ENCODE data around the gene FMN1. TPM values are rescaled to one million over a fixed set of nuclear protein-coding genes. Genes with fewer than 3 reads are reported as not detected.

Gene FMN1
- total RNA-seq, 1 experiment from 2014 or later, result 4.5 TPM

GRCh38 chr15:32729700-32730395, 464.7 kb downstream of the FMN1 start:
- TF ChIP-seq ZNF121 (CRISPR knock-in tag; IDR thresholded peaks at IDR 0.05), result no peak

GRCh38 chr15:32723171-32723948, 471.2 kb downstream of the FMN1 start:
- Mint-ChIP-seq H3K27ac (no peak overlapping the region), H3K4me3 (no peak overlapping the region), H3K27me3 (ENCODE audit: low read depth) (peaks cover 61% of the 10 kb centered on the region), H3K4me1 (peaks cover 11% of the 10 kb centered on the region), H3K9me3 (peaks cover 11% of the 10 kb centered on the region), H3K36me3 (no peaks in the 10 kb centered on the region)
- ATAC-seq (no peak), DNase-seq (ENCODE audit: low spot score) (no peak)
- TF ChIP-seq JUN (CRISPR knock-in tag; IDR thresholded peaks at IDR 0.05) (no peak), GTF2I (CRISPR knock-in tag; conservative IDR thresholded peaks at IDR 0.05) (no peak), MLX (CRISPR knock-in tag; IDR thresholded peaks at IDR 0.05) (no peak)
- TF ChIP-seq, protein P1, sequence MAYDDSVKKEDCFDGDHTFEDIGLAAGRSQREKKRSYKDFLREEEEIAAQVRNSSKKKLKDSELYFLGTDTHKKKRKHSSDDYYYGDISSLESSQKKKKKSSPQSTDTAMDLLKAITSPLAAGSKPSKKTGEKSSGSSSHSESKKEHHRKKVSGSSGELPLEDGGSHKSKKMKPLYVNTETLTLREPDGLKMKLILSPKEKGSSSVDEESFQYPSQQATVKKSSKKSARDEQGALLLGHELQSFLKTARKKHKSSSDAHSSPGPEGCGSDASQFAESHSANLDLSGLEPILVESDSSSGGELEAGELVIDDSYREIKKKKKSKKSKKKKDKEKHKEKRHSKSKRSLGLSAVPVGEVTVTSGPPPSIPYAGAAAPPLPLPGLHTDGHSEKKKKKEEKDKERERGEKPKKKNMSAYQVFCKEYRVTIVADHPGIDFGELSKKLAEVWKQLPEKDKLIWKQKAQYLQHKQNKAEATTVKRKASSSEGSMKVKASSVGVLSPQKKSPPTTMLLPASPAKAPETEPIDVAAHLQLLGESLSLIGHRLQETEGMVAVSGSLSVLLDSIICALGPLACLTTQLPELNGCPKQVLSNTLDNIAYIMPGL (CRISPR knock-in tag; IDR thresholded peaks at IDR 0.05), result no peak
- POLR2A ChIA-PET, result interaction anchor here (0.7 kb wide), 1 partner anchor 93 kb away, joined by 3 read pairs; no protein-coding TSS in a partner anchor
- CTCF ChIA-PET, result interaction anchor here (0.8 kb wide), 1 partner anchor 269 kb away, joined by 3 read pairs; no protein-coding TSS in a partner anchor

More at GRCh38 chr15:32729700-32730395, 464.7 kb downstream of the FMN1 start:
- ATAC-seq, result no peak
- ChIA-PET POLR2A (no interaction called here), CTCF (no interaction called here)
- no peak overlapping the region for H3K4me3 Mint-ChIP-seq
- H3K4me1 Mint-ChIP-seq, result peaks cover 21% of the 10 kb centered on the region
- peaks cover 11% of the 10 kb centered on the region for H3K9me3 Mint-ChIP-seq
- DNase-seq (ENCODE audit: low spot score), result no peak
- H3K36me3 Mint-ChIP-seq, result no peaks in the 10 kb centered on the region
- no peak overlapping the region for H3K27ac Mint-ChIP-seq
- peaks cover 7% of the 10 kb centered on the region for H3K27me3 Mint-ChIP-seq (ENCODE audit: low read depth)

GRCh38 chr15:32722136-32722535, 472.4 kb downstream of the FMN1 start:
- no peak overlapping the region for H3K27ac Mint-ChIP-seq
- no peaks in the 10 kb centered on the region for H3K36me3 Mint-ChIP-seq
- H3K27me3 Mint-ChIP-seq (ENCODE audit: low read depth), result peaks cover 71% of the 10 kb centered on the region
- DNase-seq (ENCODE audit: low spot score), result no peak
- CTCF ChIA-PET, result no interaction called here
- peaks cover 7% of the 10 kb centered on the region for H3K9me3 Mint-ChIP-seq
- ATAC-seq, result no peak
- POLR2A ChIA-PET, result no interaction called here
- H3K4me3 Mint-ChIP-seq, result no peak overlapping the region
- H3K4me1 Mint-ChIP-seq, result peaks cover 13% of the 10 kb centered on the region
- TF ChIP-seq SMAD3 (CRISPR knock-in tag; IDR thresholded peaks at IDR 0.05; ENCODE audit: borderline replicate concordance), result no peak
- TF ChIP-seq, protein P1 (CRISPR knock-in tag; IDR thresholded peaks at IDR 0.05), result no peak
- TF ChIP-seq, protein P2, sequence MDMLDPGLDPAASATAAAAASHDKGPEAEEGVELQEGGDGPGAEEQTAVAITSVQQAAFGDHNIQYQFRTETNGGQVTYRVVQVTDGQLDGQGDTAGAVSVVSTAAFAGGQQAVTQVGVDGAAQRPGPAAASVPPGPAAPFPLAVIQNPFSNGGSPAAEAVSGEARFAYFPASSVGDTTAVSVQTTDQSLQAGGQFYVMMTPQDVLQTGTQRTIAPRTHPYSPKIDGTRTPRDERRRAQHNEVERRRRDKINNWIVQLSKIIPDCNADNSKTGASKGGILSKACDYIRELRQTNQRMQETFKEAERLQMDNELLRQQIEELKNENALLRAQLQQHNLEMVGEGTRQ (CRISPR knock-in tag; IDR thresholded peaks at IDR 0.05), result no peak
- TF ChIP-seq NR1H2 (CRISPR knock-in tag; IDR thresholded peaks at IDR 0.05), result no peak
- no peak for TF ChIP-seq ZNF232 (CRISPR knock-in tag; IDR thresholded peaks at IDR 0.05)
- TF ChIP-seq, protein P3, sequence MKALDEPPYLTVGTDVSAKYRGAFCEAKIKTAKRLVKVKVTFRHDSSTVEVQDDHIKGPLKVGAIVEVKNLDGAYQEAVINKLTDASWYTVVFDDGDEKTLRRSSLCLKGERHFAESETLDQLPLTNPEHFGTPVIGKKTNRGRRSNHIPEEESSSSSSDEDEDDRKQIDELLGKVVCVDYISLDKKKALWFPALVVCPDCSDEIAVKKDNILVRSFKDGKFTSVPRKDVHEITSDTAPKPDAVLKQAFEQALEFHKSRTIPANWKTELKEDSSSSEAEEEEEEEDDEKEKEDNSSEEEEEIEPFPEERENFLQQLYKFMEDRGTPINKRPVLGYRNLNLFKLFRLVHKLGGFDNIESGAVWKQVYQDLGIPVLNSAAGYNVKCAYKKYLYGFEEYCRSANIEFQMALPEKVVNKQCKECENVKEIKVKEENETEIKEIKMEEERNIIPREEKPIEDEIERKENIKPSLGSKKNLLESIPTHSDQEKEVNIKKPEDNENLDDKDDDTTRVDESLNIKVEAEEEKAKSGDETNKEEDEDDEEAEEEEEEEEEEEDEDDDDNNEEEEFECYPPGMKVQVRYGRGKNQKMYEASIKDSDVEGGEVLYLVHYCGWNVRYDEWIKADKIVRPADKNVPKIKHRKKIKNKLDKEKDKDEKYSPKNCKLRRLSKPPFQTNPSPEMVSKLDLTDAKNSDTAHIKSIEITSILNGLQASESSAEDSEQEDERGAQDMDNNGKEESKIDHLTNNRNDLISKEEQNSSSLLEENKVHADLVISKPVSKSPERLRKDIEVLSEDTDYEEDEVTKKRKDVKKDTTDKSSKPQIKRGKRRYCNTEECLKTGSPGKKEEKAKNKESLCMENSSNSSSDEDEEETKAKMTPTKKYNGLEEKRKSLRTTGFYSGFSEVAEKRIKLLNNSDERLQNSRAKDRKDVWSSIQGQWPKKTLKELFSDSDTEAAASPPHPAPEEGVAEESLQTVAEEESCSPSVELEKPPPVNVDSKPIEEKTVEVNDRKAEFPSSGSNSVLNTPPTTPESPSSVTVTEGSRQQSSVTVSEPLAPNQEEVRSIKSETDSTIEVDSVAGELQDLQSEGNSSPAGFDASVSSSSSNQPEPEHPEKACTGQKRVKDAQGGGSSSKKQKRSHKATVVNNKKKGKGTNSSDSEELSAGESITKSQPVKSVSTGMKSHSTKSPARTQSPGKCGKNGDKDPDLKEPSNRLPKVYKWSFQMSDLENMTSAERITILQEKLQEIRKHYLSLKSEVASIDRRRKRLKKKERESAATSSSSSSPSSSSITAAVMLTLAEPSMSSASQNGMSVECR (CRISPR knock-in tag; IDR thresholded peaks at IDR 0.05; ENCODE audit: borderline replicate concordance), result no peak
- no peak for TF ChIP-seq MXD4 (CRISPR knock-in tag; IDR thresholded peaks at IDR 0.05; ENCODE audit: borderline replicate concordance)
- no peak for TF ChIP-seq ZMAT4 (CRISPR knock-in tag; IDR thresholded peaks at IDR 0.05)
- no peak for TF ChIP-seq ATF2 (CRISPR knock-in tag; IDR thresholded peaks at IDR 0.05; ENCODE audit: borderline replicate concordance, low read depth)
- no peak for TF ChIP-seq SMAD4 (CRISPR knock-in tag; IDR thresholded peaks at IDR 0.05)
- TF ChIP-seq, protein P4, sequence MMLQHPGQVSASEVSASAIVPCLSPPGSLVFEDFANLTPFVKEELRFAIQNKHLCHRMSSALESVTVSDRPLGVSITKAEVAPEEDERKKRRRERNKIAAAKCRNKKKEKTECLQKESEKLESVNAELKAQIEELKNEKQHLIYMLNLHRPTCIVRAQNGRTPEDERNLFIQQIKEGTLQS (CRISPR knock-in tag; conservative IDR thresholded peaks at IDR 0.05), result no peak
- TF ChIP-seq MYBL2 (CRISPR knock-in tag; IDR thresholded peaks at IDR 0.05), result no peak
- TF ChIP-seq, protein P5, sequence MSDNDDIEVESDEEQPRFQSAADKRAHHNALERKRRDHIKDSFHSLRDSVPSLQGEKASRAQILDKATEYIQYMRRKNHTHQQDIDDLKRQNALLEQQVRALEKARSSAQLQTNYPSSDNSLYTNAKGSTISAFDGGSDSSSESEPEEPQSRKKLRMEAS (CRISPR knock-in tag; IDR thresholded peaks at IDR 0.05), result no peak
